ENCODE data around the gene CHPF.

Gene CHPF

DNA sequence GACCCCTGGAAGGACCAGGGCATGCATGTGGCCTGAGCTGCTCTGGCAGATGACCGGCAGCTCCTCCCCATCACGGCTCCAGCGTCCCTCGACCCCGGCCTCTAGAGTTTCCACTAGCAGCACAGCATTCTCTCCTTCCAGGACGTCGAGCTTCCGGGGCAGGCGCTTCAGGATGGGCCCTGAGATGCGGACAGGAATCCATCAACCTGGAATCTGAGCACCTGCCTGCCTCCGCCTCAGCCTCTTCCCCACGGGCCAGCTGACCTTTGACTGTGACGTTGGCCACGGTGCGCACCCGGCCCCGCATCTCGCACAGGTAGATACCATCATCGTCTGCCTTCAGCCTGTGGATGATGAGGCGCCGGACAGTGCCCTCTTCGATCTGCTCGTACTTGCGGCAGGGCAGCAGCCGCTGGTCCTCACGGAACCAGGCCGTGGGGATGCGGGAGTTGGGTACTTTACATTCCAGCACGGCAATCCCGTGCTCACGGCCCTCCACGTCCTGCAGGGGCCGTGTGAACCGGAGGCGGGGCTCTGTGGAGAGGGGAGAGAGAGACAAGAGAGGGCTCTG, 24.3 kb upstream of the CHPF start:
- DNase-seq = no peak

DNA sequence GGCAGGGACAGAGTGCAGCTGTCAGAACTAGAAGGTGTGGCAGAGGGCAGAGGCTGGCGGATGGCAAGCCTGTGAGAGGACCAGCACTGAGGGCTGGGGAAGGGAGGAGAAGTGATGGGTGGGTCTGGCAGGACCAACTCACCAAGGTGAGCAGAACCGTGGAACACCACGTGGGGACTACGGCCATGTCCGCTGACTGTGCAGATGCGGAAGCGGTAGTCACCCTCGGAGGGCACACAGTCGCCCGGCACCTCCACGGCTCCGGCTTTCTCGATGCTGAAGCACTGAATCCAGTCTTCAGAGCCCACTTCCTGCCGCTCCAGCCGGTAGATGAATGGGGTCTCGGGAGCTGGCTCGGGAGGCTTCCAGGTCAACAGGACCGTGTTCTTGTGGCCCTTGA, 23.5 kb upstream of the CHPF start:
- no peak for DNase-seq

DNA sequence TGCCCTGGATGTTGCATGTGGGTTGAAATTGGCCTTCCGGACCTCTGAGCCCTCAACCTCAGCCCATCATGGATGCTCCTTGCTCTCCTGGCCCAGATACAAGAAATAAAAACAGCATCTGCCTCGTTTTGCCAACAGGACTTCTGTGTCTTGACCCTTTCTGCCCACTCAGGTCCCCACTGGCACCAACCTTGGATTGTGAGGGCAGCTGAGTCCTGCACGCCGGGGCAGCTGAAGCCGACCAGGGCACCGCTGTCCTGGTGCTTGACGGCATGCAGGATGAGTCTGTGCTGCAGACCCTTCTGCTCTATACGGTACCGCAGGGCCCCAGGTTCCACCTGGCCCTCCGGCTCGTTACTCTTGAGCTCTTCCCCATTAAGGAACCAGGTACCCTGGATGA, 23.0 kb upstream of the CHPF start:
- no peak for DNase-seq

DNA sequence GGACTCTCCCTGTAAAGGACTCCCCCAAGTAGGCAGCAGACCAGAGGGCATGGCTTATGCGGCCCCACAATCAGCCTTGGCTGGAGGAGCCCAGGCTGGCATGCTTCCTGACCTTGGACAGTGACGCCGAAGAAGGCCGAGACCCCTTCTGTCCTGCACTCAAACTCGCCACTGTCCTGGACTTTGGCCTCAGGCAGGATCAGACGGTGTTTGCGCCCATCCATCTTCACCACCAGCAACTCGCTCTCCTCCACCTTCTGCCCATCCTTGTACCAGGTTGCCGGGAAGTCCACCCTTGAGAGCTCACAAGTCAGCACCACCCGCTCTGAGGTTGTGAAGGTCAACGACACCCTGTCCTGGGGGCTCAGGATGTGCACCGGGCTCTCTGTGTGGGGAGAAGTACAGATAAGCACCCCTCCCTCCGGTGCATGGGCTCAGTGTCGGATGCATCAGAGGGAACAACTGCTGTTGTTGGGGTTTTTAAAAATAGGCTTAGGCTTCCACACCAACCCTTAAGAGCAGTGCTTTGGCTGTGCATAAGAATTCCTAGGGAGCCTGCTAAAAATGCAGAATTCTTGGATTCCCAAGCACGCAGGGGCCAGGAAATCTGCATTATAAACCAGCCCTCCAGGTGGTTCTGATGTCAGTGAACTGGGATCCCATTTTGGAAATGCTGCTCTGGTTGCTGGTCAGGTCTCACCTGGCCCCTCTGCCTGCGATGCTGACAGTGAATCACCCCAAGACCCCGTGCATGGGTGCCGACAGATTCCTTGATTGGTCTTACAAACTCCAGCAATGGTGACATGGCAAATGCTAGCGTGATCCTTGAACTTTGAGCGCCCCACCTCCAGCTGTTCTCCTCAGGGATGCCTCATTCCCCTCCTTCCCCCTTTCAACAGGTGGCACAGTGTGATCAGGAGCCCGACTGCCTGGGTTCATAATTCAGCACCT, 21.8 kb upstream of the CHPF start:
- no peak for DNase-seq

DNA sequence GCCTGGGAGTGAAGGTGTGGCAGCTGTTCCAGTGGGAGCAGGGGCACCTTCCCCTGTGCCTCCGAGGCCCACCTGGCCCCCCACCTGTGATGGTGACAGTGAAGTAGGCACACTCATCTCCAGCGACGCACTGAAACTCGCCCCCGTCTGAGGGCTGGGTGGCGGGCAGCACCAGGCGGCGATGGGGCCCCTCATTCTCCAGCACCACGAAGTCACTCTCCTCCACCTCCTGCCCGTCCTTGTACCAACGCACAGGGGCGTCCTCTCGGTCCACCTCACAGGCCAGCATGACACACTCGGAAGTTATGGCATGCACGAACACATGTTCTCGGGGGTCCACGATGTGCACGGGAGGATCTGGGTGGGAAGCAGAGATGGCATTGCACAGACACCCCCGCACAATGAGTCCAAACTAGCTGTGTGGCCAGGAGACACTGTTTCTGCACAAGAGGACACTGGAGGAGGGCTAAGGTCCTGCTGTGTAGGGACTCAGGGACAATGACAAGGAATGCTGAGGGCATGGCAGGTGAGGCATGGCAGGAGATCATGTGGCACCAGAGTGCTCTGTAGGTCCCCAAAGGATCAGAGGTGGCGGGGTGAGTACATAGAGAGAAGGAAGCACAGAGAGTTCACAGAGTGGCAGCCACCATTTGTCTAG, 19.8 kb upstream of the CHPF start:
- no peak for DNase-seq

DNA sequence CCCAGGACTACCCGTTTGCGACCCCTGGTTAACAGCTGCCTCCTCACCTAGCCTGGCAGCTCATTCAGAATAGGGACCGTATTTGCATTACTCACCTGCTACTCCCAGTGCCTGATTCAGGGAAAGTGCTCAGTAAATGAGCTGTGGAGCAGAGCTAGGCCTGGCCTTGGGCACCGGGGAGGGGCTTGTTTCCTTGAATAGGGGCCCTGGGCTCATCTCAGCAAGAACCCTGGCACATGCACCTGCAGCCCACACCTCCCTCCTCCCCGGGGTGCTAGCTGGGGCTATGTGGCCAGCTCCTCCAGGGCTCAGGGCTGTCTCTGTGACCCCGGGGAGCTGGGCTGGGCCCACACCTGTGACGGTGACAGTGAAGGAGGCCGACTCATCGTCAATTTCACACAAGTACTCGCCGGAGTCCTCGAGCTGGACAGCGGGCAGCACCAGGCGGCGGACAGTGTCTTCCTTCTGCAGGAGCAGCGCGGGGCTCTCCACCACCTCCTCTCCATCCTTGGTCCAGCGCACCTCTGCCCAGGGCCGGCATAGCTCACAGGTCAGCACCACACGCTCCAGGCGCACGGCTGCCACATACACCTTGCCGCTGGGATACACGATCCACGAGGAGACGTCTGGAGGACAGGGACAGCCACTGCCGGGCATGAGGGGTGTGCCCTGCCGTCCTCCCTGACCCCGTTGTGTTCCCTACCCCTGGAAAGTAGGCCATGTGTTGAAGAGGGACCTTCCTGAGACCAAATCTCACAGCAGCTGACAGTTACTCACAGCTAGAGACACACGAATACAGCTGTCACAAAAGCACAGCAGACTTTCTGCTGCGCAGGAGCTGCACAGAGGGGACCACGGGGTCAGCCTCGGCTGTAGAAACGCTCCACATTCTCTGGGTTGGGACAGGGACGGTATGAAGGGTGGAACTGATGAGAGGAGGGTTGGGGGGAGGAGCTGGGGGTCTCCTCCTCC, 18.7 kb upstream of the CHPF start:
- DNase-seq = no peak

DNA sequence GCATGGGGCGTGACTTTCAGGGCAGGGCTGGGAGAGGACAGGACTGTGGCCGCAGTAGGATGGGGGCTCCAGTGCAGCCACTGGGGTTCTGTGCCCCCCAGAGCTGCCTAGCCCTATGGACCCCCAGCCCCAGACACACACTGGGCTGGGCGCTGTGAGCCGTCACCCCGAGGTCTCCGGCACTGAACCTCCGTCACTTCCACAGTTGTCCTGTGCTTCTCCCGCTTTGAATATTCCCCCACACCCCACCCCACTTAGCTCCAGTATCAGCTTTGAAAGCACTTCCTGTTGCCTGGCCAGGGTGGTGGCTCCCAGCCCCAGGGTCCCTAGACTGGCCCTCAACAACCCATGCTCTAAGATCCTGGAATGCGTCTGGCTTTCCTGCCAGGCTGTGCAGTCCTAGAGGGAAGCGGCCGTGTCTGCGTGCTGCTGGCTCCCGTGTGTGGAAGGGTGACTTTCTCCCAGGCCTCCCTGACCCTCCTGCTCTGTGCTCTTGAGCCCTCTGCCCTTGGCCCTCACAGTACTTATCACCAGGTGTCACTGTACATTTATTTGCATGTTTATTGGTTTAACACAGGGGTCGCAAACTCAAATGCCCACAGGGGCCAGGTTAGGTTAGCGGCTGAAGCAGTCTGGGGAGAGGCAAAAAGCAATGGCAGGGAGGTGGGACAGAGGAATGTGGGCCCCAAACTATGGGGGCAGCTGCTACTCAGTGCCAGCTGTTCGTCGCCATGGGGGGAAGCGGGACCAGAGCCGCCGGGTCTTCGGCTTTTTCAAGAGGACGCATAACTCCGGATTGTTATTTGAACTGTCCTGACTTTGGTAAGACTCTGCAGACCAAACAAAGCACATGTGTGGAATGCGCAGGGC, 17.8 kb upstream of the CHPF start:
- DNase-seq = no peak

DNA sequence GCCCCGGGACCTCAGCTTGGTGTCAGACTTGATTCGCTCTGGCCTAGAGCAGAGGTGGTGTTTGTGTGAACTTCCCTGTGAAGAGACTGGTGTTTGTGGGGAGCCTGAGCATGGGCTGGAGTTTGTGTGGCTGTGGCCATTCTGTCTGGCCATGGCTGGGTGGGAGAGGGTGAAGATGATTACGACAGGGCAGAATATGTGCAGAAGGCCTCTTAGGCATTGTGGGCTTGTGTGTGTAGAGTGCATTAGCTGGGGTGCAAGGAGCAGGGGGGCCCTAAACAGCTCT, 17.2 kb upstream of the CHPF start:
- DNase-seq = no peak

DNA sequence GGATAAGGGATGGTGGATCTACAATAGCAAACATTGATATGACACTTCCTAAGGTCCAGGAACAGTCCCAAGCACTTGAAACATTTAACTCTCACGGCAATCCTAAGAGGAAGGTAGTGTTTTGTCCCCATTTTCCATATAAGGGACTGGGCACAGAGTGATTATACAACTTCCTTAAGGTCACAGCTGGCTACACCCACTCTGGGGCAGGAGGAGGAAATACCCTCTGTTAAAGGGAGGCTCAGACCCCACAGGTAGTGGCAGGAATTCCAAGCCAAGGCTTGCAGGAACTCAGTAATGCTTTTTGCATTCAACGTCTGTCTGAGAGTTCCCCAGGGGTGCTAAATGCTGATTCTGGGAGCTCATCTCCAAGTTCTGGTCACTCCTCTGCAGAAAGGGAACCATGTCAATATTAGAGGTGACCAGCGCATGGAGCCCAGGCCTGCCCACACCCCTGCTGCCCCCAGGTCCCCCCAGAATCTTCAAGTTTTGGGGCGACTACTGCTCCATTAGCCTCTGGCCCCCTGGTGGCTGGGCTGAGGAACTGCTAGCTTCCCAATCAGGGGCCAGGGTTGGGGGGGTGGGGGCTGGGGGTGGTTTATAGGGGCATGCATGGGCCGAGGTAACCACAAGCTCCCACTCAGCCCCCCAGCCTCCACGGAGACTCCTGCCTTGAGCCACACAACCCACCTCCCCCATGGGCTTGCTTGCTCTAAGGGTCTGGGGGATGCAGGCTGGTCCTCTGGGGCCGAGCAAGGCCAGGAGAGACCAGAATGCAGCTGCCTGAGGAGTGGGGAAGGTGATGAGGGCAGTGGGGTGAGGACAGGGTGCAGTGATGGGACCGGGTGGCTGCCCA, 16.7 kb upstream of the CHPF start:
- DNase-seq = no peak

DNA sequence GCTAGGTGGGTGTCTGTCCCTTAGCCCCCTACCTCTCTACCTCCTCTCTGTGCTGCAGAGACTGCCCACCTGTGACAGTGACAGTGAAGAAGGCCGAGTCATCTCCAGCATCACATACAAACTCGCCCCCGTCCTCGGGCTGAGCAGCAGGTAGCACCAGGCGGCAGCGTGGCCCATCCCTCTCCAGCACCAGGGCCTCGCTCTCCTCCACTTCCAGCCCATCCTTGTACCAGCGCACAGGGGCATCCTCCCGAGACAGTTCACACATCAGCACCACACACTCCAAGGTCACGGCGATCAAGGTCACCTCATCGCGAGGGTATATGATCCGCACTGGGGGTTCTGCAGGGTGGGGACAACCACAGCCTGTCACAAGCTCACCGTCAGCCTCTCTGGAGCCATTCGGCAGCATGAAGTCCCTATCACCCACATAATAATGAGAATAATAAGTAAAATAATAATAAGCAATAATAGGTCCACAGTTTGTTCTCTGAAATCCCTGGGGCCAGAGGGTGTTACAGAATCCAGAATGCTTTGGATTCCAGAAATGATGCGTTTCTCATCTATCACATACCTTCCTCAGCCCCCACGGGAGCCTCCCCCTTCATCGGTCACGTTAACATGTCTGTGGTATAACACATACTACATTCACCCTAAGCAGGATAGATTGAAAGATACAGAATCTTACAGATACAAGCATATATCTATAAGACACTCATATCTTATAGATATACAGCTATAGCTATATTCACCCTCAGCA, 15.7 kb upstream of the CHPF start:
- DNase-seq = no peak

DNA sequence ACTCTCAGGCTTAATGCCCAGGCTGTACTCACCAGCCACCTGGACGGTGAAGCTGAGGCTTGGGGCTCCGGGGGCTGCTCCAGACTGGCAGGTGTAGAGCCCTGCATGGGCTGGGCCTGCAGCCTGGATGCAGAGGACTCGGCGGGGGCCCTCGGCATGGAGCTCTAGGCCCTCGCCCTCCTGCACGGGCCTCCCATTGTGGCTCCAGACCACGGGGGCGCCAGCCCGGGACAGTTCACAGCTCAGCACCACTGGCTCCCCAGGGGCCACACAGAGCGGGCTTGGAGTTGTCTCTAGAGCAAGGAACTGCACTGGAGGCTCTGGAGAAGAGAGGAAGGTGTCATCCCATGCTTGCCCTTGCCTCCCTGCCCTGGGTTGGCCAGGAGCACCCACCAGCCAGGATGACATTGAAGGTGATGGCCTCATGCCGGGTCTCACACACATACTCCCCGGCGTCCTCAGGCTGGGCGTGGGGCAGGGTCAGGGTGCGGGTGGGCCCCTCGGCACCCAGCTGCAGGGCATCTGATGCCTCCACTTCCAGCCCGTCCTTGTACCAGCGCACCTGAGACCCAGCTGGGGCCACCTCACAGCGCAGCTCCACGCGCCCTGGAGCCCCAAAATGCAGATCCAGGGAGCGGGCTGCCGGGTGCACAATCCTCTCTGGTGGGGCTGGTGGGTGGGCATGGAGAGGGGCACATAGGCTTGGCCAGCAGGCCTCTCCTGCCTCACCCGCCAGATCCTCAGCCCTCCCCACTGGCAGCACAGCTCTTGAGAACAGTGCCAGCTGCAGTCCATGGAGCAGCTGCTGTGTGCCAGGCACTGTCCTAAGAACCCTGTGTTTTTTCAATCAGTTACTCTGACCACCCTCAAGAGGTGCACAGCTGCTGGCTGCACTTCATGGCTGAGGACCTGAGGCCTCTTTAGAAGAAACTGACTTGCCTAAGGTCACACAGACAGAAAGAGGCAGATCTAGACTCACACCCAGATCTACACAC, 14.5 kb upstream of the CHPF start:
- DNase-seq = no peak

DNA sequence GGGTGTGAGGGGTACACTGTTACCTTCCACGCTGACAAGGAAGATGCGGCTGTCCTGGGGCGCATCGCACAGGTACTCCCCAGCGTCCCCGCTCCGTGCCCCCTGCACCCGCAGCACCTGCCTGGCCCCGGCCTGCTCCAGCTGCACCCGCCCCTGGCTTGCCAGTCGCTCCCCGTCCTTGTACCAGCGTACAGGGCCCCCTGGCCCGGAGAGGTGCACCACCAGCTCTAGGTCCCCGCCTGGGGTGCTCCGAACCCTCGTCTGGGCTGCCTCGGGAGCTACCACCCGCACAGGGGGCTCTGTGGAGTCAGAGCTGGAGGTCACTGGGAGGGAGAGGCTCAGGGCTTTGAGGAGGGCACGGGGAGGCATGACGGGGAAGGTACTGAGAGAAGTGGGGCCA, 13.7 kb upstream of the CHPF start:
- DNase-seq = no peak

DNA sequence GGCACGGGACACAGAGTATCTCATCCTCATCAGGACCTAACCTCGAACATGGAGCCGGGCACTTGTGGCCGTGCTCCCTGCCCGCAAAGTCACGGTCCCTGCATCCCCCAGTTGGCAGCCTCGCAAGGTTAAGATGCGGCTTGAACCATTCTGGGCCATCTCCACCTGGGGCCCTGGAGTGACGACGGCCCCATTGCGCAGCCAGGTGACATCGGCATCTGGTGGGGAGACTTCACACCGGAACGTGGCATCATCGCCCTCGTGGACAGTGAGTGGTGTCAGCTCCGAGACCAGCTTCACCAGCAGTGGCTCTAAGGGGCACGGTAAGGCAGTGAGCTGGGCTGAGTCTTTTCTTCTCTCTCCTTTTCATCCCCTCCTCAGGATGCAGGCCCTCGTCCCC, 12.8 kb upstream of the CHPF start:
- DNase-seq = no peak

DNA sequence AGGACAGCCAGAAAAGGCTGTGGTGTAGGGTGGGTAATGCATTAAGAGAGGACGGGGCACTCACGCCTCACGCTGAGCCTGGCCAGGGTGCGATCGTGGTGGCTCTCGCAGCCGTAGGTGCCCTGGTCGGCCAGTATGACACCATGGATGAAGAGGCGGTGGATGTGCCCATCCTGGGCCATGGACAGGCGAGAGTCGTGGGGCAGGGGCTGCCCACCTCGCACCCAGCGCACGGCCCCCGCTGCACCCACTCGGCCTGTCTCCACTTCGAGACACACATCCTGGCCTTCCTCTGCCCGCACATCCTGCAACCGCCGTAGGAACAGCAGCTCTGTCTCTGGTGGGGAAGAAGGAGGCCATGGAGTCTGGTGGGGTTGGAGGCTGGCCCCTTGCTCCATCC, 12.3 kb upstream of the CHPF start:
- no peak for DNase-seq

DNA sequence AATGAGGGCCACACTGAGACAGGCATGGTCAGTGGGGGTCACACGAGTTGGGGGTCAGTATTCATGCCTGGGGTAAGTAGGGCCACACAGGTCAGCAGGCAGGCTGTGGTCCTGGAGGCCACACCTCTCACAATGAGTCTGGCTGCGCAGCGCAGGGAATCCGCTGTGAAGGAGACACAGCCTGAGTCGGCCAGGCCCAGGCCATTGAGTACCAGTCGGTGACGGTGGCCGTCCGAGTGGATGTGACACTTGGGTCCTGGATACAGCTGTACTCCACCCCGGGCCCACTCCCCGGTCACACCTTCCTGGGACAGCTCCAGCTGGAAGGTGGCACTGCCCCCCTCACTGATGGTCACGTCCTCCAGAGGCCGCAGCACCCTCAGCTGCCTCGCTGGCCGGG, 10.7 kb upstream of the CHPF start:
- no peak for DNase-seq

DNA sequence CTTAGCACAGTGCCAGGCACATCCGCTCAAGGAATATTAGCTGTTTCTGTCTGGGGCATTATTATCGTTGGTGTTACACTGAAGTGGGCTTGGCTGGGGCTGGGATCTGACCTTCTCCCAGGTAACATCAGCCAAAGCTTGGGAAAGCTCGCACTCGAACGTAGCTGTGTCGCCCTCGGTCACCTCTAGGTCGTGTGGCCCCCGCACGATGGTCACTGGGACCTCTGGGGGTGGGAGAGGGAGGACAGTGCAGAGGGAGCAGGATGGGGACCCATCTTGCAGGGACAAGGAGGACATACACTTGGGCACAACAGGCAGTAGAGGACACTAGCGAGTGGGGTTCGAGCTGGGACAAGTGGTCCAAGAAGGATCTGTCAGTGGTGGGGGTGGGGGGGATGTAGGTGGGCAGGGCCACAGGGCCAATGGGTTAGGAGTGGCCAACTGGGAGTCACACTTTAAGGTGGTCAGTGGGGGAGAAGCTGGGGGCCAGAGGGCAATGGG, 9.9 kb upstream of the CHPF start:
- DNase-seq = no peak

DNA sequence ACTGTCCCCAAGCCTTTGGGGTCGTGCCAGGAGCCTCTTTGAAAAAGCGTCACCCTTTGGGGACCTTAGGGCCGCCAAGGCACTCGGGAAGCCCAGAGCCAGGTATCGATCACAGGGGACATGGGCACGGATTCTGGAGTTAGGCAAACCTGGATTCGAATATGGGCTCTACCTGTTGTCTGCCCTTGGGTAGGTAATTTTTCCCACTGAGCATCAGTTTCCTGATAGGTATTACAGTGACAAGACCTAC, 9.5 kb upstream of the CHPF start:
- no peak for DNase-seq

DNA sequence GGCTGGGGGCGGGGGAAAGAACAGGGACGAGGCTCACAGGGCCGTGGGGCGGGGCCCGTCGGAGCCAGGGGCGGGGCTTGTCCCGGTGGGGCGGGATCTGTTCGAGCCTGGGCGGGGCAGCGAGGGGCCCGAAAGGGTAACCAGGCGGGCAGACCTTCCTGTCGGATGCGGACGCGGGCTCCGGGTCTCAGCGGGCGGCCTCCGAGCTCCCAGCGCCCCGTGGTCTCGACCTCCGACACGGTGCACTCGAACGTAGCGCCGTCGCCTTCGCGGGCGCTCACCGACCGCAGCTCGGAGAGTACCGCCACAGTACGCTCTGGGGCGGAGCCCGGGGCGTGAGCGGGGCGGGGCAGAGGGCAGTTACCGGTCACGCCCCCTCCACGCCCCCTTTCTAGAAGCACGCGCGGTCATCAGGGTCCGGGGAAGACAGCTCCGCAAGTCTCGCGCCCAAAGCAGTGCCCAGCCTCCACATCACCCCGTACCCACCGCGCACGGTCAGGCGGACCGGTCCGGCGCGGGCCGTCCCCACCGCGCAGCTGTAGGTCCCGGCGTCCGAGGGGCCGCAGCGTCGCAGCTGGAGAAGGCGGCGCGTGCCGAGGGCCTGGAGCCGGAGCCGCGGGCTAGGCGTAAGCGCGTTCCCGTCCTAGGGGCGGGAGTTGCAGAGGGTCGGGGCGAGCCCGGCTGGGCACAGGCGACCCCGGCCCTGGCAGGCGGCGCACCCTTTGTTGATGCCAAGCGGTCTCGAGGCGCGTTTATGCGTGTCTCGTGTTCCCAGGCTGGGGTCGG, 9.0 kb upstream of the CHPF start:
- DNase-seq = peak; percentile 61 to 78 (median 67)

Measured in T-helper 2 cell (primary cell).